HG03108 (cell line): ENCODE measurements around the gene ISM2.

ENCODE experiments used
- ATAC-seq: cut with Tn5 transposase; IDR thresholded peaks from one replicate; pipeline ENCODE4 v1.9.1; 2021; ENCODE audit warnings: moderate library complexity; ENCODE audit not compliant: unreplicated experiment

The ISM2 gene

GRCh38 chr14:77508876-77509275, 10.3 kb upstream of the ISM2 start:
- ATAC-seq, result no peak

GRCh38 chr14:77508249-77508648, 9.6 kb upstream of the ISM2 start:
- ATAC-seq, result no peak

GRCh38 chr14:77507762-77508161, 9.1 kb upstream of the ISM2 start:
- ATAC-seq, result no peak

- no peak for ATAC-seq
Measured at GRCh38 chr14:77505031-77505430, 6.4 kb upstream of the ISM2 start.

- ATAC-seq, result no peak
Measured at GRCh38 chr14:77503138-77503537, 4.5 kb upstream of the ISM2 start.

- ATAC-seq, result no peak
Measured at GRCh38 chr14:77502109-77502782, 3.6 kb upstream of the ISM2 start.

- no peak for ATAC-seq
Measured at GRCh38 chr14:77498984-77499527, 440 bp upstream of the ISM2 start.

- no peak for ATAC-seq
Measured at GRCh38 chr14:77495334-77495733, 3.3 kb downstream of the ISM2 start.

GRCh38 chr14:77491056-77491455, 7.6 kb downstream of the ISM2 start:
- no peak for ATAC-seq

GRCh38 chr14:77490347-77490986, 8.1 kb downstream of the ISM2 start:
- ATAC-seq, result no peak

- ATAC-seq, result no peak
Measured at GRCh38 chr14:77489041-77489440, 9.6 kb downstream of the ISM2 start.

- no peak for ATAC-seq
Measured at GRCh38 chr14:77488558-77488957, 10.1 kb downstream of the ISM2 start.

- ATAC-seq, result no peak
Measured at GRCh38 chr14:77485901-77486678, 12.5 kb downstream of the ISM2 start.

GRCh38 chr14:77485256-77485655, 13.4 kb downstream of the ISM2 start:
- ATAC-seq, result no peak

- no peak for ATAC-seq
Measured at GRCh38 chr14:77482422-77482821, 16.2 kb downstream of the ISM2 start.

- ATAC-seq, result peak; percentile 86
Measured at GRCh38 chr14:77478796-77479195, 19.8 kb downstream of the ISM2 start.

- ATAC-seq, result no peak
Measured at GRCh38 chr14:77478029-77478428, 20.6 kb downstream of the ISM2 start.

GRCh38 chr14:77475432-77476115, 23.0 kb downstream of the ISM2 start:
- no peak for ATAC-seq

- ATAC-seq, result no peak
Measured at GRCh38 chr14:77474479-77475177, 24.0 kb downstream of the ISM2 start.

- no peak for ATAC-seq
Measured at GRCh38 chr14:77473921-77474320, 24.7 kb downstream of the ISM2 start.
